GM20000 (cell line): Measurements from ENCODE around the gene RAB20.

ENCODE experiments used
- DNase-seq: peaks from one replicate; pipeline ENCODE4 v3.0.0; 2012; ENCODE audit warnings: low spot score
- CTCF ChIP-seq: IDR thresholded peaks from 2 replicates; pipeline ENCODE4 v1.5.1; 2012; ENCODE audit warnings: mild to moderate bottlenecking, control low read depth; ENCODE audit errors: extremely low read depth, missing control alignments

RAB20 gene

GRCh38 chr13:110597041-110597689, 35.6 kb upstream of the RAB20 start:
- DNase-seq: no peak
- no peak for TF ChIP-seq CTCF

- peak; percentile 78 for DNase-seq
- TF ChIP-seq CTCF: peak; percentile 46
Measured at GRCh38 chr13:110593430-110594130, 32.1 kb upstream of the RAB20 start.

- no peak for DNase-seq
Measured at GRCh38 chr13:110592665-110593064, 31.1 kb upstream of the RAB20 start.

GRCh38 chr13:110590577-110590976, 29.1 kb upstream of the RAB20 start:
- no peak for TF ChIP-seq CTCF
- DNase-seq: no peak

More at GRCh38 chr13:110592665-110593064, 31.1 kb upstream of the RAB20 start:
- TF ChIP-seq CTCF: no peak

- no peak for DNase-seq
- TF ChIP-seq CTCF: no peak
Measured at GRCh38 chr13:110589793-110590390, 28.4 kb upstream of the RAB20 start.

- no peak for TF ChIP-seq CTCF
- DNase-seq: no peak
Measured at GRCh38 chr13:110583178-110583865, 21.8 kb upstream of the RAB20 start.
